Measurements from ENCODE around the gene ECHDC1. TPM values are rescaled to one million over a fixed set of nuclear protein-coding genes. Genes with fewer than 3 reads are reported as not detected.

Gene ECHDC1
- total and polyA plus RNA-seq, 2 of the 8 experiments (the other 6 are each of a cell fraction or from before 2014, with no cell fraction given) = 11.3 to 60.5 TPM

DNA sequence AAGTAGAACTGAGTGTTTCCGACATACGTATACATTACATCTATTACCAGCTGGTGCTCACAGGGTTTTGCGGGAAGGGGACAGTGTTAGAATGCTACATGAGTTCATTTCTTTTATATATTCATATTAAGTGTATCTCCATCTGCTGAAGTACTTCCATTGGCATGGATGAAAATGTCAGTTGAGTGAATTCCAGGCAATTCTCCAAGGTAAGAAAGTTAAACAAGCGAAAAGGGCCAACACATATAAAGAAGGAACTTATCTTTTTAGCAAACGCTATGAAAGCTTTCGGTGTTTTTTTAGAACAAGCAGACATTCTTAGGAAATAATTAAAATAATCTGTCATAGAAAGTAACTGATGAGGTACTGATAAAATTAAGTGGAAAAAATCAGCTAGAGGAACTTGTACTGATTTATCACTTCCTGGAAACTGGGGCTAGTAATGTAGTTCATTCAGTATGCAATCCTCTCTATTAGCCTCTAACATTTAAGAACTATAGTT, 42.2 kb downstream of the ECHDC1 start (continued):
- TF ChIP-seq, protein P1, sequence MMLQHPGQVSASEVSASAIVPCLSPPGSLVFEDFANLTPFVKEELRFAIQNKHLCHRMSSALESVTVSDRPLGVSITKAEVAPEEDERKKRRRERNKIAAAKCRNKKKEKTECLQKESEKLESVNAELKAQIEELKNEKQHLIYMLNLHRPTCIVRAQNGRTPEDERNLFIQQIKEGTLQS (IDR thresholded peaks at IDR 0.05; ENCODE audit: insufficient read depth, low read depth, low read length) = no peak
- TF ChIP-seq CBX8 (IDR thresholded peaks at IDR 0.05; ENCODE audit: borderline replicate concordance, low read depth, low read length) (no peak), FOSL1 (IDR thresholded peaks at IDR 0.05; ENCODE audit: insufficient read depth, low read depth, low read length) (no peak), KDM4A (IDR thresholded peaks at IDR 0.05; ENCODE audit: low read depth, low read length, severe bottlenecking) (no peak), EGR1 (IDR thresholded peaks at IDR 0.05; ENCODE audit: borderline replicate concordance, low read depth, low read length) (no peak)
